ENCODE results near the gene HIKESHI. TPM values are rescaled to one million over a fixed set of nuclear protein-coding genes. Genes with fewer than 3 reads are reported as not detected.

The HIKESHI gene
- total and polyA plus RNA-seq, 10 donors, result 22.5 to 44.9 (median 25.8) TPM

DNA sequence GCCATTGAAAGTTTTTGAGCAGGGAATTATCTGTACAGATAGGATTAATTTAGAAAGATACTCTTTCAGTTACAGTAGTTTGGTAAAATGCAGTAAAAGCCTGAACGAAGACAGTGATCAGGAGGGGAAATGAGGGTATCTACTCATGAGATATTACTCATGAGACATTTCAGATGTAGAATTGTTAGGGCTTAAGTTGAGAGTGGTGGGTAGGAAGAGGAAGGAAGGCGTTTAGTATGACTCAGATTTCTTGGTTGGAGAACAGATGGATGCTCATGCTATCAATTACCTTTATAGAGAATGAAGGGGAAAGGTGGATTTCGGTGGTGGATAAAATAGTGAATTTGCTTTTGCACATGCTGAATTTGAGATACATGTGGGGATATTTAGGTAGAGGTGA lies 88.4 kb downstream of the HIKESHI start:
- no peak overlapping the region for H3K27ac ChIP-seq
- H3K9me3 ChIP-seq, result no peaks in the 10 kb centered on the region
- intact Hi-C loops (cut with DNase I; ENCODE audit: low total_unique reads), result no loop called here
- TF ChIP-seq POLR2A (IDR thresholded peaks at IDR 0.05) (no peak), POLR2AphosphoS5 (IDR thresholded peaks at IDR 0.05) (no peak)
- TF ChIP-seq, protein P1, sequence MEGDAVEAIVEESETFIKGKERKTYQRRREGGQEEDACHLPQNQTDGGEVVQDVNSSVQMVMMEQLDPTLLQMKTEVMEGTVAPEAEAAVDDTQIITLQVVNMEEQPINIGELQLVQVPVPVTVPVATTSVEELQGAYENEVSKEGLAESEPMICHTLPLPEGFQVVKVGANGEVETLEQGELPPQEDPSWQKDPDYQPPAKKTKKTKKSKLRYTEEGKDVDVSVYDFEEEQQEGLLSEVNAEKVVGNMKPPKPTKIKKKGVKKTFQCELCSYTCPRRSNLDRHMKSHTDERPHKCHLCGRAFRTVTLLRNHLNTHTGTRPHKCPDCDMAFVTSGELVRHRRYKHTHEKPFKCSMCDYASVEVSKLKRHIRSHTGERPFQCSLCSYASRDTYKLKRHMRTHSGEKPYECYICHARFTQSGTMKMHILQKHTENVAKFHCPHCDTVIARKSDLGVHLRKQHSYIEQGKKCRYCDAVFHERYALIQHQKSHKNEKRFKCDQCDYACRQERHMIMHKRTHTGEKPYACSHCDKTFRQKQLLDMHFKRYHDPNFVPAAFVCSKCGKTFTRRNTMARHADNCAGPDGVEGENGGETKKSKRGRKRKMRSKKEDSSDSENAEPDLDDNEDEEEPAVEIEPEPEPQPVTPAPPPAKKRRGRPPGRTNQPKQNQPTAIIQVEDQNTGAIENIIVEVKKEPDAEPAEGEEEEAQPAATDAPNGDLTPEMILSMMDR (IDR thresholded peaks at IDR 0.05 in 8 of 11, conservative IDR thresholded peaks at IDR 0.05 in 3 of 11), result no peak
- H3K4me3 ChIP-seq, result no peak overlapping the region
- 74 to 89% (median 87%) methylated on average over 3 of the region's 3 CpGs for WGBS, 5 donors
- no peak for DNase-seq
- H3K36me3 ChIP-seq, result no peaks in the 10 kb centered on the region
- H3K4me1 ChIP-seq, result peaks cover 0 to 4% (median 0%) of the 10 kb centered on the region in 6 donors
- H3K27me3 ChIP-seq (replicated peaks in 1 of 7), result no peaks in the 10 kb centered on the region

DNA sequence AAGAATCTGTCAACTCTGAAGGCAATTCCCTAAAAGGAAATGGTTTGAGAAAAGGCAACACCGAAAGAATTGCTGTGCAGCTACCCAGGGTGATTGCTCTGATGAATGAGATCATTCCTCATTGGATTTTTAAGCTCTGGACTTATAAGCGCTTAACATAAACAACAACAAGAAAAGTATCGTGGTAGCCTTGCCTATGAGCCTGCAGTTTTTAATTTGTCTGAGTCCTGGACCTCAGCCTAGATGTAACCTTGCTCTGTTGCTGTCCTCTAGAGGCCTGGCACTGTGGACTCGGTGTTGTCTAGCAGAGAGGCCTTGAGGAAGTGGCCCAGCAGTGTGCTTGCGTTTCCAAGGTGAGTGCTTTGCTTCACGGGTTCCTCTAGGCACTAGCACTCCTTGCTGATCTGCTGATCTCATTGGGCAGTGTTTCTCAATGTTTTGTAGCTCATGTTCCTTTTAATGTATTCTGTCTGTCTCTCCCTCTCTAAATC lies 93.1 kb downstream of the HIKESHI start:
- Histone ChIP-seq H3K27me3 (replicated peaks in 1 of 7) (no peaks in the 10 kb centered on the region), H3K27ac (no peak overlapping the region), H3K9me3 (no peaks in the 10 kb centered on the region), H3K4me1 (peaks cover 0 to 4% (median 0%) of the 10 kb centered on the region in 6 donors), H3K4me3 (no peak overlapping the region), H3K36me3 (no peaks in the 10 kb centered on the region)
- DNase-seq, result no peak
- intact Hi-C loops (cut with DNase I; ENCODE audit: low total_unique reads), result no loop called here
- TF ChIP-seq, protein P1 (IDR thresholded peaks at IDR 0.05 in 8 of 11, conservative IDR thresholded peaks at IDR 0.05 in 3 of 11), result no peak
- TF ChIP-seq POLR2A (IDR thresholded peaks at IDR 0.05), result no peak
- no peak for TF ChIP-seq POLR2AphosphoS5 (IDR thresholded peaks at IDR 0.05)
- 46 to 64% (median 56%) methylated on average over 6 of the region's 6 CpGs for WGBS, 5 donors

Small RNA genes lying within 50 kb of the gene (small RNA-seq; reads per million reads assigned to genes)
- gene RN7SL225P, result 0 reads per million in 4 donors

Other genes starting within 250 kb of the HIKESHI start
- gene PICALM, start 233.2 kb upstream of the HIKESHI start, total RNA-seq, result 100 to 1,000 TPM; 220 to 500 (median 354) TPM
- gene PICALM, start 233.2 kb upstream of the HIKESHI start, polyA plus RNA-seq, result 10 to 100 TPM; 42.9 to 76.8 (median 55.3) TPM
- 10 to 100 TPM; 25.8 to 48.1 (median 34.0) TPM for gene EED, start 57.5 kb upstream of the HIKESHI start, total RNA-seq
- gene EED, start 57.5 kb upstream of the HIKESHI start, polyA plus RNA-seq, result 10 to 100 TPM; 24.3 to 26.8 (median 25.0) TPM
- 1 to 10 TPM in 4 of 7 donors, under 1 TPM in 2, not detected in 1; 0.63 to 3.2 (median 1.5) TPM for gene CCDC81, start 72.6 kb downstream of the HIKESHI start, total RNA-seq
- gene CCDC81, start 72.6 kb downstream of the HIKESHI start, polyA plus RNA-seq, result under 1 TPM; 0.46 to 0.74 (median 0.58) TPM